Gastrocnemius medialis (tissue), 4 donors: ENCODE measurements around the gene SRGN. TPM values are rescaled to one million over a fixed set of nuclear protein-coding genes. Genes with fewer than 3 reads are reported as not detected.

Experiments used
- ATAC-seq, 2 donors: fragments of 150-250 bp; one replicate each; pipeline ENCODE4 v1.9.1; 2016
- DNase-seq, 2 donors: peaks; one replicate each; pipeline ENCODE4 v3.0.0-alpha.2; 2019
- H3K27ac ChIP-seq, 4 donors: fragments of 200-600 bp; sonication (generic); 1 replicate in 1 of 4; 2 replicates in 3 of 4; pipeline ENCODE4 v1.5.1; 2016 to 2018; ENCODE audit warnings: mild to moderate bottlenecking in 2 of 4, moderate library complexity in 1 of 4
- H3K27me3 ChIP-seq, 3 donors: fragments of 200-600 bp; sonication (generic) in 2 of 3; 1 replicate in 1 of 3; 2 replicates in 2 of 3; pipeline versions ENCODE4 v1.5.1 to v1.6.0; 2016 to 2019; ENCODE audit warnings: mild to moderate bottlenecking in 1 of 3, moderate library complexity in 1 of 3
- H3K36me3 ChIP-seq, 2 donors: fragments of 200-600 bp; sonication (generic) in 1 of 2; one replicate each; pipeline ENCODE4 v1.5.1; 2017 to 2018
- H3K4me1 ChIP-seq, 2 donors: fragments of 200-600 bp; sonication (generic) in 1 of 2; one replicate each; pipeline ENCODE4 v1.5.1; 2016 to 2017; ENCODE audit warnings: mild to moderate bottlenecking in 2 of 2
- H3K4me3 ChIP-seq, 4 donors: fragments of 200-600 bp; sonication (generic) in 3 of 4; 1 replicate in 1 of 4; 2 replicates in 3 of 4; pipeline ENCODE4 v1.5.1; 2016 to 2019; ENCODE audit warnings: mild to moderate bottlenecking in 2 of 4
- H3K9me3 ChIP-seq, 3 donors: fragments of 200-600 bp; sonication (generic) in 2 of 3; 1 replicate in 1 of 3; 2 replicates in 2 of 3; pipeline ENCODE4 v1.5.1; 2016 to 2019
- CTCF ChIP-seq, 5 experiments: fragments of 450-650 bp in 3 of 5; fragments of 200-600 bp in 2 of 5; sonication (generic) in 2 of 5; IDR thresholded peaks in 4 of 5; conservative IDR thresholded peaks in 1 of 5; 1 replicate in 4 of 5; 2 replicates in 1 of 5; pipeline ENCODE4 v1.5.1; 2016 to 2019; ENCODE audit warnings: antibody characterized with exemption in 5 of 5, mild to moderate bottlenecking in 3 of 5, moderate library complexity in 3 of 5
- POLR2A ChIP-seq, 2 donors: fragments of 450-650 bp; IDR thresholded peaks; one replicate each; pipeline ENCODE4 v1.6.1; 2017; ENCODE audit warnings: antibody characterized with exemption in 2 of 2, mild to moderate bottlenecking in 2 of 2, moderate library complexity in 2 of 2
- in situ Hi-C, 4 donors: fragments of 200-750 bp; cut with MboI; loops; one replicate each; pipeline versions ENCODE4 v1.15.0 to v1.8.0; 2017; ENCODE audit warnings: low sequenced_read_pairs in 4 of 4
- intact Hi-C: fragments of 100-400 bp; cut with DNase I; formaldehyde crosslinking; loops from one replicate; pipeline ENCODE4 v1.15.1; 2023; ENCODE audit warnings: low total_unique reads
- total RNA-seq, 4 donors: library from RNA; depleted of rRNA; stranded (reverse); fragments of >200 nt; gene quantifications; one replicate each; pipeline versions ENCODE4 v1.1.0 to v1.2.3, GENCODE V29; 2016

The SRGN gene
- total RNA-seq, 4 donors from 2014 or later: 27.1 to 73.1 (median 37.8) TPM

GRCh38 chr10:69073026-69073425, 14.9 kb upstream of the SRGN start:
- TF ChIP-seq CTCF (IDR thresholded peaks at IDR 0.05 in 4 of 5, conservative IDR thresholded peaks at IDR 0.05 in 1 of 5) (no peak), POLR2A (IDR thresholded peaks at IDR 0.05) (no peak)
- Histone ChIP-seq H3K36me3 (no peaks in the 10 kb centered on the region), H3K27ac (peak overlapping the region in 1 of 4 donors; percentile 54), H3K27me3 (no peaks in the 10 kb centered on the region), H3K4me1 (no peaks in the 10 kb centered on the region), H3K4me3 (no peak overlapping the region), H3K9me3 (no peaks in the 10 kb centered on the region)
- ATAC-seq: no peak
- intact Hi-C loops: no loop called here
- no peak for DNase-seq
- in situ Hi-C loops: no loop called here

- Histone ChIP-seq H3K27ac (no peak overlapping the region), H3K27me3 (no peaks in the 10 kb centered on the region), H3K9me3 (no peaks in the 10 kb centered on the region), H3K4me3 (no peak overlapping the region), H3K36me3 (no peaks in the 10 kb centered on the region), H3K4me1 (no peaks in the 10 kb centered on the region)
- intact Hi-C loops (no loop called here), in situ Hi-C loops (no loop called here)
- ATAC-seq (no peak), DNase-seq (no peak)
- TF ChIP-seq POLR2A (IDR thresholded peaks at IDR 0.05): no peak
- no peak for TF ChIP-seq CTCF (IDR thresholded peaks at IDR 0.05 in 4 of 5, conservative IDR thresholded peaks at IDR 0.05 in 1 of 5)
Measured at GRCh38 chr10:69073736-69074364, 14.1 kb upstream of the SRGN start.

- no peak overlapping the region for H3K4me3 ChIP-seq
- no peaks in the 10 kb centered on the region for H3K36me3 ChIP-seq
- ATAC-seq: no peak
- intact Hi-C loops (no loop called here), in situ Hi-C loops (no loop called here)
- no peaks in the 10 kb centered on the region for H3K4me1 ChIP-seq
- no peaks in the 10 kb centered on the region for H3K9me3 ChIP-seq
- no peak for TF ChIP-seq POLR2A (IDR thresholded peaks at IDR 0.05)
- TF ChIP-seq CTCF (IDR thresholded peaks at IDR 0.05 in 4 of 5, conservative IDR thresholded peaks at IDR 0.05 in 1 of 5): no peak
- DNase-seq: no peak
- no peaks in the 10 kb centered on the region for H3K27me3 ChIP-seq
- no peak overlapping the region for H3K27ac ChIP-seq
Measured at GRCh38 chr10:69074532-69074931, 13.4 kb upstream of the SRGN start.

GRCh38 chr10:69075431-69075830, 12.5 kb upstream of the SRGN start:
- Histone ChIP-seq H3K9me3 (no peaks in the 10 kb centered on the region), H3K27ac (no peak overlapping the region), H3K4me3 (no peak overlapping the region), H3K36me3 (no peaks in the 10 kb centered on the region), H3K4me1 (no peaks in the 10 kb centered on the region), H3K27me3 (no peaks in the 10 kb centered on the region)
- in situ Hi-C loops: no loop called here
- TF ChIP-seq CTCF (IDR thresholded peaks at IDR 0.05 in 4 of 5, conservative IDR thresholded peaks at IDR 0.05 in 1 of 5): no peak
- no peak for TF ChIP-seq POLR2A (IDR thresholded peaks at IDR 0.05)
- DNase-seq: no peak
- ATAC-seq: no peak
- intact Hi-C loops: no loop called here

GRCh38 chr10:69078311-69078710, 9.6 kb upstream of the SRGN start:
- H3K36me3 ChIP-seq: no peaks in the 10 kb centered on the region
- no peak overlapping the region for H3K27ac ChIP-seq
- in situ Hi-C loops: no loop called here
- DNase-seq: no peak
- H3K4me3 ChIP-seq: no peak overlapping the region
- no peaks in the 10 kb centered on the region for H3K4me1 ChIP-seq
- intact Hi-C loops: no loop called here
- H3K9me3 ChIP-seq: no peaks in the 10 kb centered on the region
- ATAC-seq: no peak
- TF ChIP-seq CTCF (IDR thresholded peaks at IDR 0.05 in 4 of 5, conservative IDR thresholded peaks at IDR 0.05 in 1 of 5) (no peak), POLR2A (IDR thresholded peaks at IDR 0.05) (no peak)
- H3K27me3 ChIP-seq: no peaks in the 10 kb centered on the region
